GM12878 (cell line): Measurements from ENCODE around the gene C14orf119. TPM values are rescaled to one million over a fixed set of nuclear protein-coding genes. Genes with fewer than 3 reads are reported as not detected.

Source experiments
- BCL3 ChIP-seq: IDR thresholded peaks from 2 replicates; pipeline ENCODE4 v1.6.1; 2011; ENCODE audit warnings: borderline replicate concordance, low read depth, mild to moderate bottlenecking, moderate library complexity, low read length; ENCODE audit not compliant: insufficient read depth, poor library complexity, severe bottlenecking
- CBX3 ChIP-seq: fragments of 200-600 bp; sonication (generic); IDR thresholded peaks from 2 replicates; pipeline ENCODE4 v1.6.1; 2016; ENCODE audit warnings: low read depth, borderline replicate concordance
- CREB1 ChIP-seq: IDR thresholded peaks from 2 replicates; pipeline ENCODE4 v1.6.1; 2012; ENCODE audit warnings: low read depth, mild to moderate bottlenecking, inconsistent platforms
- HCFC1 ChIP-seq: fragments of 150-350 bp; IDR thresholded peaks from 2 replicates; pipeline ENCODE4 v1.6.1; 2014; ENCODE audit warnings: low read length
- IKZF1 ChIP-seq: fragments of 450-650 bp; conservative IDR thresholded peaks from 2 replicates; pipeline ENCODE4 v1.6.1; 2017; ENCODE audit warnings: antibody characterized with exemption, mild to moderate bottlenecking
- IKZF2 ChIP-seq, 2 experiments: fragments of 450-650 bp; IDR thresholded peaks; 2 replicates each; pipeline ENCODE4 v1.6.1; 2017; ENCODE audit warnings: mild to moderate bottlenecking in 2 of 2, moderate library complexity in 2 of 2
- IRF4 ChIP-seq: IDR thresholded peaks from 2 replicates; pipeline ENCODE4 v1.6.1; 2011; ENCODE audit warnings: low read depth, low read length
- MTA2 ChIP-seq: fragments of 450-650 bp; IDR thresholded peaks from 2 replicates; pipeline ENCODE4 v1.6.1; 2016; ENCODE audit warnings: low read depth, mild to moderate bottlenecking, moderate library complexity
- MTA3 ChIP-seq: IDR thresholded peaks from 2 replicates; pipeline ENCODE4 v1.6.1; 2012; ENCODE audit warnings: low read length, inconsistent platforms, borderline replicate concordance
- PAX8 ChIP-seq: fragments of 450-650 bp; IDR thresholded peaks from 2 replicates; pipeline ENCODE4 v1.6.1; 2017; ENCODE audit warnings: mild to moderate bottlenecking, moderate library complexity
- POLR2AphosphoS2 ChIP-seq: IDR thresholded peaks from 2 replicates; pipeline ENCODE4 v1.6.1; 2011; ENCODE audit warnings: low read depth, mild to moderate bottlenecking, low read length, improper control_type of control experiment, moderate library complexity
- RAD21 ChIP-seq: IDR thresholded peaks from 2 replicates; pipeline ENCODE4 v1.6.1; 2011; ENCODE audit warnings: mild to moderate bottlenecking, low read depth, low read length, moderate library complexity; ENCODE audit not compliant: insufficient read depth
- RELA ChIP-seq: fragments of 450-650 bp; IDR thresholded peaks from 2 replicates; pipeline ENCODE4 v1.8.0; 2014; ENCODE audit warnings: borderline replicate concordance; ENCODE audit not compliant: partially characterized antibody
- REST ChIP-seq: IDR thresholded peaks from 2 replicates; pipeline ENCODE4 v1.6.1; 2012; ENCODE audit warnings: mild to moderate bottlenecking, low read depth, low read length
- SPI1 ChIP-seq: IDR thresholded peaks from 2 replicates; pipeline ENCODE4 v1.6.1; 2011; ENCODE audit warnings: low read depth, mild to moderate bottlenecking, low read length, moderate library complexity, borderline replicate concordance; ENCODE audit not compliant: insufficient read depth
- TARDBP ChIP-seq: IDR thresholded peaks from 2 replicates; pipeline ENCODE4 v1.6.1; 2016; ENCODE audit warnings: borderline replicate concordance
- WRNIP1 ChIP-seq: IDR thresholded peaks from 2 replicates; pipeline ENCODE4 v1.6.1; 2011; ENCODE audit warnings: low read depth, low read length, improper control_type of control experiment, borderline replicate concordance
- ZBTB40 ChIP-seq: fragments of 450-650 bp; IDR thresholded peaks from 2 replicates; pipeline ENCODE4 v1.6.1; 2016; ENCODE audit warnings: mild to moderate bottlenecking, moderate library complexity, borderline replicate concordance
- ZNF384 ChIP-seq: IDR thresholded peaks from 2 replicates; pipeline ENCODE4 v1.6.1; 2012; ENCODE audit warnings: low read depth, mild to moderate bottlenecking, low read length, improper control_type of control experiment, borderline replicate concordance
- polyA plus RNA-seq, 11 experiments: library from polyadenylated mRNA; depleted of rRNA in 4 of 11; unstranded in 6 of 11; stranded (reverse) in 5 of 11; fragments of >200 nt; fragmentation: Nextera tagmentation in 4 of 11; fragmentation: Illumina TruSeq in 1 of 11; extraction: Ambion mirVana in 4 of 11; extraction: Trizol in 1 of 11; gene quantifications; 1 replicate in 1 of 11; 2 replicates in 10 of 11; pipeline versions ENCODE4 v1.2.1 to v1.2.3, GENCODE V29; 2011 to 2016; ENCODE audit warnings: inconsistent platforms in 2 of 11, missing spikeins in 2 of 11, low read depth in 1 of 11
- total RNA-seq, 4 experiments: library from RNA; depleted of rRNA in 3 of 4; stranded (reverse); fragments of >200 nt in 3 of 4; fragmentation: Illumina TruSeq in 1 of 4; extraction: Trizol in 1 of 4; gene quantifications; 2 replicates each; pipeline versions ENCODE4 v1.2.1 to v1.2.3, GENCODE V29; 2013 to 2021
- TF ChIP-seq, protein P1 (sequence below): IDR thresholded peaks from 2 replicates; pipeline ENCODE4 v1.6.1; 2012; ENCODE audit warnings: low read depth, low read length, improper control_type of control experiment

Gene C14orf119
- total and polyA plus RNA-seq, 10 of the 15 experiments (the other 5 are each of a cell fraction or from before 2014, with no cell fraction given) = 32.3 to 228 (median 57.6) TPM

DNA sequence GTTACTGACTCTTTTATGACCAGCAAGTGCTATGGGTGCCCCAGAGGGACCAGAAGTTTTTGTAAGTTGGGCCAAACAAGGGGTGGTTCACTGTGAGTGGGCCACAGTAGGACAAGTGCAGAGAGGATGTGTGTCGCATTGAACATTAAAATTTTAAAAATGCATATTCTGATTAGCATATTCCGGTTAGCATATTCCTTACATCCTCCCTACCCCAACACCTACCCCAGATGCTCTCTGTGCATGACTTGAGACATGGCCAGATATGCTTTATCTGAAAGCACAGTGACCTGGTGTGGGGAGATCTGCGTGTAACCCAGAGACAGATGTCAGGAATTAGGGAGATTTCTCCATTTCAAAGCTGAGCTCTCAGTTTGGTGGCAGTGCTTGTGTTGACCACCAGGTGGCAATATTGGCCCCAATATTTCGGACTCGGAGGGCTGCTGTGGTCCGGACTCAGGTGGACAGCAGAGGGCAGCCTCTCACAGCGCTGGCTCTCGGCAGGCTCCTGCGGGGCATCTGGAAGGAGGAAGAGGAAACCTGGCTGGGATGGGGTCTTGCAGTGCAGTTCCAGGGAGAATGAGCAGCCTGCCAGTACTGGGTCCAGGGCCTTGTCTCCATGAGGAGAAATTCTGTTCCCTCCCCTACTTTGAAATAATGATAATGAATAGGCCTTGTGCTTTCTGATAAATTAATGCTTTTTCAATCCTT, 25.4 kb downstream of the C14orf119 start (continued):
- no peak for TF ChIP-seq ZBTB40
- peak; percentile 56 for TF ChIP-seq RELA
- peak; percentile 56; the same call in 1 of the 2 replicates for TF ChIP-seq IRF4
- TF ChIP-seq HCFC1 = 0 out of 2 replicates have a peak, but pooled peaks have one; percentile 23
- TF ChIP-seq SPI1 = 0 out of 2 replicates have a peak, but pooled peaks have one; percentile 18
- TF ChIP-seq IKZF2 (IDR thresholded peaks at IDR 0.05) = no peak
- TF ChIP-seq ZNF384 = no peak
- no peak for TF ChIP-seq POLR2AphosphoS2
- TF ChIP-seq IKZF1 = peak; percentile 48; the same call in 1 of the 2 replicates
- TF ChIP-seq BCL3 = no peak
- TF ChIP-seq RAD21 = peak; percentile 93
- 0 out of 2 replicates have a peak, but pooled peaks have one; percentile 76 for TF ChIP-seq WRNIP1
- TF ChIP-seq TARDBP = 0 out of 2 replicates have a peak, but pooled peaks have one; percentile 40
- TF ChIP-seq REST = no peak
- no peak for TF ChIP-seq CBX3
- TF ChIP-seq CREB1 = peak; percentile 45; the same call in 1 of the 2 replicates
- TF ChIP-seq PAX8 = no peak
- no peak for TF ChIP-seq MTA2
- TF ChIP-seq, protein P1, sequence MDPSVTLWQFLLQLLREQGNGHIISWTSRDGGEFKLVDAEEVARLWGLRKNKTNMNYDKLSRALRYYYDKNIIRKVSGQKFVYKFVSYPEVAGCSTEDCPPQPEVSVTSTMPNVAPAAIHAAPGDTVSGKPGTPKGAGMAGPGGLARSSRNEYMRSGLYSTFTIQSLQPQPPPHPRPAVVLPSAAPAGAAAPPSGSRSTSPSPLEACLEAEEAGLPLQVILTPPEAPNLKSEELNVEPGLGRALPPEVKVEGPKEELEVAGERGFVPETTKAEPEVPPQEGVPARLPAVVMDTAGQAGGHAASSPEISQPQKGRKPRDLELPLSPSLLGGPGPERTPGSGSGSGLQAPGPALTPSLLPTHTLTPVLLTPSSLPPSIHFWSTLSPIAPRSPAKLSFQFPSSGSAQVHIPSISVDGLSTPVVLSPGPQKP = no peak
- TF ChIP-seq MTA3 = no peak
